Measurements from ENCODE around the gene ABCA4. TPM values are rescaled to one million over a fixed set of nuclear protein-coding genes. Genes with fewer than 3 reads are reported as not detected.

ABCA4 gene
- total RNA-seq, 1 experiment from 2014 or later, result 0.22 TPM

DNA sequence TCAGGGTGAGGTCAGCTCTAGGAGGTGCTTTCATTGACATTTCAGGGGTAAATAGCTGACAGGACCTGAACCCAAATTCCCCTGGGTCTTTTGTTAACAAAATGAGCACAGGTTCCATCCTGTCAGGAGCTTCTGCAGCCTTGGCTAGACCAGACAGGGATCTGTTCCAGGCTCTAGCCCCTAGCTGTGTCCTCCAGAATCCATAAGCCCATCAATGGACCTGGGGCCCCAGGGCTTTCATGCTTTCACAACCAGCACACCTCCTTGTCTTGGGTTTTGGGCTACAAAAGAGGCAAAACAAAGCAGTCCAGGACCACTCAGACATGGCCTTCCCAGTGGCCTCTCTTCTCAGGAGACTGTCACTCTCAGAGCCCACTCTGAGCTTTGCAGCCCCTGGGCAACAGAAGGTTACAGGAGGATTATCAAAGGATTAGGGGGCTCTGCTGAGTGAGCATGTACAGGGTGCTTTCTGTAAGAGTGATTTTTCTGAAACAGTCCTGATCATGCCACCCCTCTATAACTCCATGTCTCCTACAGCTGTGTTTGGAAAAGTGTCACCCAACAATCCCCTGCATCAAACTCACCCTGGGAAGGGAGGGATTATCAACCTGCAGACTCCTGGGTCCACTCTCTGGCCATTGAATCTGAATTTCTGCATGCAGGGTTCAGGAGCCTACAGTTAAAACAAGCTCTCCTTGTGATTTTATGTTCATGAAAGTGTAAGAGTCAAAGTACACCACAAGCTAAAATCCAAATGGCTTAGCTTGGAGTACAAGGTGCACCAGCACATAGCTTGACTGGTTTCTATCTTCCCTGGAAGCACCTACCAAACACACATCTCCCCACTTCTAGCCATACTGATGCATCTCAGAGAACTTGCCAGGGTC is 144.0 kb downstream of the ABCA4 start:
- no peak overlapping the region for H3K27ac ChIP-seq (ENCODE audit: low read depth, low read length)
- no peaks in the 10 kb centered on the region for H3K27me3 ChIP-seq (ENCODE audit: insufficient read depth, low read length)
- DNase-seq (ENCODE audit: low read depth, low spot score) (no peak), ATAC-seq (no peak)
- no peaks in the 10 kb centered on the region for H4K20me1 ChIP-seq (ENCODE audit: insufficient read depth)
- no TSS peak for BruUV-seq (replicated peaks)
- ChIA-PET RAD21 (ENCODE audit: low non-redundant PET in 1 of 2, low total read pairs in 2 of 2, uncharacterized antibody in 2 of 2, unreplicated experiment in 2 of 2) (no interaction called here), POLR2A (no interaction called here), CTCF (no interaction called here)
- H3K36me3 ChIP-seq (ENCODE audit: control insufficient read depth in 1 of 2, insufficient read depth in 2 of 2, low read length in 2 of 2), result no peaks in the 10 kb centered on the region
- H3K9me3 ChIP-seq (ENCODE audit: control insufficient read depth in 1 of 2, insufficient read depth in 1 of 2, low read depth in 1 of 2, low read length in 2 of 2), result no peaks in the 10 kb centered on the region
- H3K4me1 ChIP-seq (ENCODE audit: control insufficient read depth in 1 of 2, insufficient read depth in 2 of 2, low read length in 2 of 2), result no peaks in the 10 kb centered on the region
- H3K9me2 ChIP-seq (ENCODE audit: insufficient read depth), result no peaks in the 10 kb centered on the region
- H3K4me3 ChIP-seq (replicated peaks in 1 of 2; ENCODE audit: low read depth in 1 of 2, low read length in 2 of 2), result no peak overlapping the region
- H3K4me2 ChIP-seq (ENCODE audit: low read length), result no peak overlapping the region
- H3K79me2 ChIP-seq (ENCODE audit: insufficient read depth, low read length), result no peaks in the 10 kb centered on the region
- no peak overlapping the region for H2AFZ ChIP-seq (ENCODE audit: low read depth, low read length, poor library complexity, severe bottlenecking)
- intact Hi-C loops (cut with micrococcal nuclease), result no loop called here
- no peak overlapping the region for H3K9ac ChIP-seq (ENCODE audit: low read length)
- TF ChIP-seq, protein P1, sequence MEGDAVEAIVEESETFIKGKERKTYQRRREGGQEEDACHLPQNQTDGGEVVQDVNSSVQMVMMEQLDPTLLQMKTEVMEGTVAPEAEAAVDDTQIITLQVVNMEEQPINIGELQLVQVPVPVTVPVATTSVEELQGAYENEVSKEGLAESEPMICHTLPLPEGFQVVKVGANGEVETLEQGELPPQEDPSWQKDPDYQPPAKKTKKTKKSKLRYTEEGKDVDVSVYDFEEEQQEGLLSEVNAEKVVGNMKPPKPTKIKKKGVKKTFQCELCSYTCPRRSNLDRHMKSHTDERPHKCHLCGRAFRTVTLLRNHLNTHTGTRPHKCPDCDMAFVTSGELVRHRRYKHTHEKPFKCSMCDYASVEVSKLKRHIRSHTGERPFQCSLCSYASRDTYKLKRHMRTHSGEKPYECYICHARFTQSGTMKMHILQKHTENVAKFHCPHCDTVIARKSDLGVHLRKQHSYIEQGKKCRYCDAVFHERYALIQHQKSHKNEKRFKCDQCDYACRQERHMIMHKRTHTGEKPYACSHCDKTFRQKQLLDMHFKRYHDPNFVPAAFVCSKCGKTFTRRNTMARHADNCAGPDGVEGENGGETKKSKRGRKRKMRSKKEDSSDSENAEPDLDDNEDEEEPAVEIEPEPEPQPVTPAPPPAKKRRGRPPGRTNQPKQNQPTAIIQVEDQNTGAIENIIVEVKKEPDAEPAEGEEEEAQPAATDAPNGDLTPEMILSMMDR (IDR thresholded peaks at IDR 0.05 in 2 of 3, conservative IDR thresholded peaks at IDR 0.05 in 1 of 3; ENCODE audit: borderline replicate concordance in 1 of 3, insufficient read depth in 1 of 3, low read depth in 2 of 3, low read length in 2 of 3), result no peak
- TF ChIP-seq, protein P2, sequence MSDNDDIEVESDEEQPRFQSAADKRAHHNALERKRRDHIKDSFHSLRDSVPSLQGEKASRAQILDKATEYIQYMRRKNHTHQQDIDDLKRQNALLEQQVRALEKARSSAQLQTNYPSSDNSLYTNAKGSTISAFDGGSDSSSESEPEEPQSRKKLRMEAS (IDR thresholded peaks at IDR 0.05), result no peak
- TF ChIP-seq, protein P3, sequence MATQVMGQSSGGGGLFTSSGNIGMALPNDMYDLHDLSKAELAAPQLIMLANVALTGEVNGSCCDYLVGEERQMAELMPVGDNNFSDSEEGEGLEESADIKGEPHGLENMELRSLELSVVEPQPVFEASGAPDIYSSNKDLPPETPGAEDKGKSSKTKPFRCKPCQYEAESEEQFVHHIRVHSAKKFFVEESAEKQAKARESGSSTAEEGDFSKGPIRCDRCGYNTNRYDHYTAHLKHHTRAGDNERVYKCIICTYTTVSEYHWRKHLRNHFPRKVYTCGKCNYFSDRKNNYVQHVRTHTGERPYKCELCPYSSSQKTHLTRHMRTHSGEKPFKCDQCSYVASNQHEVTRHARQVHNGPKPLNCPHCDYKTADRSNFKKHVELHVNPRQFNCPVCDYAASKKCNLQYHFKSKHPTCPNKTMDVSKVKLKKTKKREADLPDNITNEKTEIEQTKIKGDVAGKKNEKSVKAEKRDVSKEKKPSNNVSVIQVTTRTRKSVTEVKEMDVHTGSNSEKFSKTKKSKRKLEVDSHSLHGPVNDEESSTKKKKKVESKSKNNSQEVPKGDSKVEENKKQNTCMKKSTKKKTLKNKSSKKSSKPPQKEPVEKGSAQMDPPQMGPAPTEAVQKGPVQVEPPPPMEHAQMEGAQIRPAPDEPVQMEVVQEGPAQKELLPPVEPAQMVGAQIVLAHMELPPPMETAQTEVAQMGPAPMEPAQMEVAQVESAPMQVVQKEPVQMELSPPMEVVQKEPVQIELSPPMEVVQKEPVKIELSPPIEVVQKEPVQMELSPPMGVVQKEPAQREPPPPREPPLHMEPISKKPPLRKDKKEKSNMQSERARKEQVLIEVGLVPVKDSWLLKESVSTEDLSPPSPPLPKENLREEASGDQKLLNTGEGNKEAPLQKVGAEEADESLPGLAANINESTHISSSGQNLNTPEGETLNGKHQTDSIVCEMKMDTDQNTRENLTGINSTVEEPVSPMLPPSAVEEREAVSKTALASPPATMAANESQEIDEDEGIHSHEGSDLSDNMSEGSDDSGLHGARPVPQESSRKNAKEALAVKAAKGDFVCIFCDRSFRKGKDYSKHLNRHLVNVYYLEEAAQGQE (IDR thresholded peaks at IDR 0.05; ENCODE audit: low read depth), result no peak
- TF ChIP-seq FOSL1 (IDR thresholded peaks at IDR 0.05; ENCODE audit: low read depth) (no peak), YY1 (IDR thresholded peaks at IDR 0.05; ENCODE audit: extremely low read depth, insufficient replicate concordance, low read depth, low read length) (no peak), EZH2 (IDR thresholded peaks at IDR 0.05) (no peak), POLR2A (IDR thresholded peaks at IDR 0.05; ENCODE audit: borderline replicate concordance, extremely low read depth, insufficient read depth, insufficient read length) (no peak)
